Femur (tissue), 1 donor: Measurements from ENCODE around the gene PHKA1.
"Not testable (repeated sequence)": the region's sequence is repeated elsewhere in the genome, so short reads cannot be mapped to it uniquely, and the experiment has no call there.

Experiments
- DNase-seq: peaks from one replicate; pipeline ENCODE4 v3.0.0-alpha.2; 2017

The PHKA1 gene

DNA sequence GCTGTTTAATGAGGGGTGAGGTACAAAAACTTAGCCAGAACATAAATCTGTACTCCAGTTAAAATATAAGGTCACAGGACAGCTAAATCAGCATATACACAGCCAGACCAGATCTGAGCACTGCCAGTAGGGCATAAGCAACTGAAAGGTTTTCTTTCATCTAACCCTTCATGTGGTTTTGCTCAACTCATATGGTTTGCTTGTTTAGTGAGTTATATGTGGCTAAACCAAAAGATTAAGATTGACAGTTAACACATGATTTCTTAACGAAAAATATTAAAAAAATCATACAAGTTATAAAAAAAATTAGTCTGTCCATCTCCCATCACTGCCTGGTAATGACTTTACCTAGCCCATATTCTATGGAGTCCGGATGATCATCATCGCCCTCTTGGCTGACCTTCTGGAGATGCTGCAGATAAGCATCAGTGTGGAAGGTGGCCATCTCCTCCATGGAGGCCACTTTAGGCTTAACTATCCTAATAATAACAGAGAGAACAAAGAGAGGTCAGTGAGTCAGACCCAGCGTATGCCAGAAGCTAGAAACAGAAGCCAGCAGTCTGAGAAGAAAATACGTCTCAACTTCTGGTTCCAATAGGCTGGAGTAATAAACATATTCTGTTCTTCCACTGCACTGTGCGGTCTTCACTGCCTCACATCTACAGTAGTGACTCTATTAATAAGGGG is 145.6 kb downstream of the PHKA1 start:
- DNase-seq: no peak

DNA sequence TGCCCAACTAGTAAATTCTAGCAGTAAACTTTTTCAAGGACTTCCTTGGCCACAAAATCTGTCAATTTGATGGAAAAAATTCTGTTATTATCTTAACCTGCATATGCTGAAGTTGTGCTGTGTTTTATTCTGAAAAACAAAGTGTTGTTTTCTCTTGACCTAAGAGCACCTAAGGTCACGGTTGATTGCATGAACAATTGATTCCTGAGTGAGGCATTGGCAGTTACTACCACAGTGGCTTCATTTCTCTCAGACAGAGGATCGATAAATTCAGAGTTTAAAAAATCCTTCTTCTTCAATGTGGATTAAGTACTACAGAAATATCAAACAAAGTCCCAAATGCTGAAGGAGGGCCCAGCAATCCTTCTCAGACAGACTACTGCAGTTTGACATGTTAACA is 147.7 kb downstream of the PHKA1 start:
- no peak for DNase-seq

DNA sequence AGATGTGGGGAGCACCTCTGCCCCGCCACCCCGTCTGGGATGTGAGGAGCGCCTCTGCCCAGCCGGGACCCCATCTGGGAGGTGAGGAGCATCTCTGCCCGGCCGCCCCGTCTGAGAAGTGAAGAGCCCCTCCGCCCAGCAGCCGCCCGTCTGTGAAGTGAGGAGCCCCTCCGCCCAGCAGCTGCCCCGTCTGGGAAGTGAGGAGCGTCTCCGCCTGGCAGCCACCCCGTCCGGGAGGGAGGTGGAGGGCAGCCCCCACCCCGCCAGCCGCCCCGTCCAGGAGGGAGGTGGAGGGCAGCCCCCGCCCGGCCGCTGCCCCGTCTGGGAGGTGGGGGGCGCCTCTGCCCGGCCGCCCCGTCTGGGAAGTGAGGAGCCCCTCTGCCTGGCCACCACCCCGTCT is 154.5 kb downstream of the PHKA1 start:
- not testable (repeated sequence) for DNase-seq

DNA sequence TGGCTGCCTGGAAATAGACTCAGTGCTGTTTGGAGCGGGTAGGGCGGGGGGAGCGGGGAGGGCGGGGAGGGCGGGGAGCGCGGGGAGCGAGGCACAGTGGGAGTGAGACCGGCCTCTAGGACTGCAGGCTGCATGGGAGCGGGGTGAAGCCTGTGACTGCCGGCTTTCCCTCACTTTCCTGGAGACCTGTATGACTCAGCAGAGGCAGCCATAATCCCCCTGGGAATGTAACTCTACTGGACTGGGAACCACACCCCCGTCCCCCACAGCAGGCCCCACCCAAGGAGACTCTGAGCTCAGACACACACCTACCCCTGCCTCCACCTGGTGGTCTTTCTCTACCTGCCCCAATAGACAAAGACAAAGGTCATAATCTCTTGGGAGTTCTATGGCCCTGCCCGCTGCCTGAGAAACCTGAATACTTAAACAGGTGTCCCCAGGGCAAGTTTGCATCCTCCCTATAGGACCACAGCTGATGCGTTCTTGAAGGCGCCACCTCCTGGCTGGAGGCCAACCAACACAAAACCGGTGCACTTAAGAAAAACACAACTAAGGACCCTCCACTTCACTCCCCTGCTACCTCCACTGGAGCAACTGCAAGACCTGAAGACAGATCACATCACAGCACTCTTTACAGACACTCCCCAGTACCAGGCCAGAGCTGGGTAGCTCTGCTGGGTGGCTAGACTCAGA is 159.5 kb downstream of the PHKA1 start:
- no peak for DNase-seq

DNA sequence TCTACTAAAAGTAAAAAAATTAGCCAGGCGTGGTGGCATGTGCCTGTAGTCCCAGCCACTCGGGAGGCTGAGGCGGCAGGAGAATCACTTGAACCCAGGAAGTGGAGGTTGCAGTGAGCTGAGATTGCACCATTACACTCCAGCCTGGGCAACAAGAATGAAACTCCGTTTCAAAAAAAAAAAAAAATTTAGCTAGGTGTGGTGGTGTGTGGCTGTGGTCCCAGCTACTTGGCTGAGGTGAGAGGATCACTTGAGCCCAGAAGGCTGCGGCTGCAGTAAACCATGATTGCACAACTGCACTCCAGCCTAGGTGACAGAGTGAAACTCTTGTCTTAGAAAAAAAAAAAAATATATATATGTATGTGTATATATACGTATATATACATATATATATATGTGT is 161.7 kb downstream of the PHKA1 start:
- not testable (repeated sequence) for DNase-seq

DNA sequence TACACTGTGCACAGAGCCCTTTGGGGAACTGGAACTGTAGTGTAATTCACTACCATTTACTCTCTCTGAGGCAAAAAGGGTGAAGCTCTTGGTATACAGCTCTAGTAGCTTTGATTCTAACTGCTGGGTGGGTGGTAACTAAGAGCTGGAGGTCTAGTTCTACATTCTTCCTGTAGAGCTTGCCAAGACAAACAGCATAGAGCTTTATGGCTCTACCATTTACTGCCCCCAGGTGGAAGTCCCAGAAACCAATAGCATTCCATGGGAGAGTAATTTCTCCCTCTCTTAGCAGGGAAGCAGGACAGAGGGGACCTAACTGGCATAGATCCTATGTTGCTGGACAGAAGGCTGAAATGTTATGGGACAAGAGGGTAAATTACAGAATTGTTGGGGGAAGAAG is 168.1 kb downstream of the PHKA1 start:
- DNase-seq: no peak

DNA sequence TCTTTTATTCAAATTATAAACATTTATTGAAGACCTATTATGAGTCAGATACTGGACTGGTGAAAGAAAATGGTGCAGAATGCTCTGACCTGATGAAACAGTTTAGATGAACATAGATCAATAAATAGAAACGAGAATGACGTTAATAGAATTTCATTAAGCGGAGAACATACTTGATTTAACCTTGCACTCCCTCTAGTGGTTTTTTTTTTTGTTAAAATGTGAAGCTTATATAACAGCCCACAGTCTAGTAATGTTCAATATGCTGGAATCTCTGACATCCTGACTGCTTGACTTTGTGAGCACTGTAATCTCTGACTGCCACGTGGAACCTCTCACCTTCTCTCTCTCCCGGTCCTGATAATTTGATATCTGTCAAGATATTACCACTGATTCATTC is 173.8 kb downstream of the PHKA1 start:
- no peak for DNase-seq

DNA sequence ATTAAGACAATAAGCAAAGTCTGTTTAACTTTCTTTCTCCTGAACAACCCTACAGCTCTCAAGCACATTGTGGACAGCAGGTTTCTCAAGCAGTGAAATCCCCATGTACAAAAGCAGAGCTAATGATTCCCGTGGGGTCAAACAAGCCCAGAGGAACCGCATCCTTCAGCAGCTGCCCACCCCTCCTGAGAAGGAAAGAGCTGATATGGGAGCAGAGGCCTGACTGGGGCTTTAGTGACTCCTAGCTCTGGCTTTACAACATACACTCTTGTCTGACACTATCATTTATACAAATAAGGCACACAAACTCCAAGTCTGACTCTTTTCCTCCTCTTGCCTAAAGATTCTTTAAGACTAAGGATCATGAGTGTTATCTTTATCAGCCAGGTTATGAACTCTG is 174.3 kb downstream of the PHKA1 start:
- no peak for DNase-seq

DNA sequence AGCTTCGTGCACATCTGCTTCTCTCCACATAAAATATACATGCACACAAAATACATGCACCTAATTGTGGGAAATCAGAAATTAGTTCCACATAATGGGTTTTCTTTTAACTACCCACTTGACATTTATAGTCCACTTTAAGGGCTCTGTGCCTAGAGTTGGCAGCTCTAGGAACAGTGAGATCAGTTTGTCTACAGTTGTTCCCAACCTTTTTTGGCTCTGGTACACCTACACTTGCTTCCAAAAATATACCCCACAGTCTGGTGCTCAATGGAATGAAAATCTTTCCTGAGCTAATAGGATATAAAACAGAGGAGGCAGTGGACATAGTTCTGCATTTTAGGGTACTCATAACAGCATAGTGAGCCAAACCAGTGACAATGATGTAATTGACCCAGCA is 177.6 kb downstream of the PHKA1 start:
- DNase-seq: no peak

DNA sequence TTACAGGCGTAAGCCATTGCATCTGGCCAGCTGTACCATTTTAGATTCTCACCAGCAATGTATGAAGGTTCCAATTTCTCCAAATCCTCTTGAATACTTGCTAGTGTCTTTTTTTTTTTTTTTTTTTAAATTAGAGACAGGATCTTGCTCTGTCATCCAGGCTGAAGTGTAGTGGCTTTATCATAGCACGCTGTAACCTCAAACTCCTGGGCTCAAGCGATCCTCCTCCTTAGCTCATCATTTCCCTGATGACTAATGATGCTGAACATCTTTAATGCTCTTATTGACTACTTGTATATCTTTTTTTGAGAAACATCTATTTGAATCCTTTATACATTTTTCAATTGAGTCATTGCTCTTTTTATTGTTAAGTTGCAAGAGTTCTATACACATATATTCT is 181.7 kb downstream of the PHKA1 start:
- no peak for DNase-seq
